Measurements from ENCODE around the gene DOCK10. TPM values are rescaled to one million over a fixed set of nuclear protein-coding genes. Genes with fewer than 3 reads are reported as not detected.

DOCK10 gene
- total and polyA plus RNA-seq, 9 of the 15 experiments (the other 6 are each of a cell fraction or from before 2014, with no cell fraction given), result 0.01 to 0.87 (median 0.18) TPM

DNA sequence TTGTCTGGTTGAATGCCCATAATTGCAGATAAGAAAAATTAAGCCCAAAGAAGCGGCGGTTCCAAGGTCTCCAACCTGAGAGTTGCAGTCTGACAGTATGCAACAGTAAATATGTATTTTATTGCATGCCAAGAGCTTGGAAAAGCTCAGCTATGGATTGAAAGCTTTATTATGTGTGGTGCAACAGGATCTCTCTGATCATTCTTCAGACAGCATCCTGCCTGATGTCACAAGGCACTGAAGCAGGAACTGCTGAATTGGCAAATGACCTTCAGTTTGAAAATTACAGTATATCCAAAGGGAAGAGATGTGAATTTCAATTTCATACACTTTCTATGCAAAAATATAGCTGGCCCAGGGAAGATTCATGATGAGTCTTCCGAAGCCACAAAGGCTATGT lies 42.5 kb downstream of the DOCK10 start:
- FAIRE-seq (no peak), ATAC-seq (no peak), DNase-seq (ENCODE audit: extremely low read depth in 1 of 4, low spot score in 3 of 4) (no peak)
- no peak for TF ChIP-seq RCOR1 (IDR thresholded peaks at IDR 0.05; ENCODE audit: borderline replicate concordance in 1 of 2, low read depth in 2 of 2, low read length in 2 of 2)
- TF ChIP-seq, protein P1, sequence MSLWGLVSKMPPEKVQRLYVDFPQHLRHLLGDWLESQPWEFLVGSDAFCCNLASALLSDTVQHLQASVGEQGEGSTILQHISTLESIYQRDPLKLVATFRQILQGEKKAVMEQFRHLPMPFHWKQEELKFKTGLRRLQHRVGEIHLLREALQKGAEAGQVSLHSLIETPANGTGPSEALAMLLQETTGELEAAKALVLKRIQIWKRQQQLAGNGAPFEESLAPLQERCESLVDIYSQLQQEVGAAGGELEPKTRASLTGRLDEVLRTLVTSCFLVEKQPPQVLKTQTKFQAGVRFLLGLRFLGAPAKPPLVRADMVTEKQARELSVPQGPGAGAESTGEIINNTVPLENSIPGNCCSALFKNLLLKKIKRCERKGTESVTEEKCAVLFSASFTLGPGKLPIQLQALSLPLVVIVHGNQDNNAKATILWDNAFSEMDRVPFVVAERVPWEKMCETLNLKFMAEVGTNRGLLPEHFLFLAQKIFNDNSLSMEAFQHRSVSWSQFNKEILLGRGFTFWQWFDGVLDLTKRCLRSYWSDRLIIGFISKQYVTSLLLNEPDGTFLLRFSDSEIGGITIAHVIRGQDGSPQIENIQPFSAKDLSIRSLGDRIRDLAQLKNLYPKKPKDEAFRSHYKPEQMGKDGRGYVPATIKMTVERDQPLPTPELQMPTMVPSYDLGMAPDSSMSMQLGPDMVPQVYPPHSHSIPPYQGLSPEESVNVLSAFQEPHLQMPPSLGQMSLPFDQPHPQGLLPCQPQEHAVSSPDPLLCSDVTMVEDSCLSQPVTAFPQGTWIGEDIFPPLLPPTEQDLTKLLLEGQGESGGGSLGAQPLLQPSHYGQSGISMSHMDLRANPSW (CRISPR knock-in tag; IDR thresholded peaks at IDR 0.05), result no peak
- TF ChIP-seq POLR2AphosphoS2 (IDR thresholded peaks at IDR 0.05; ENCODE audit: low read length), result no peak
- TF ChIP-seq SRF (CRISPR knock-in tag; IDR thresholded peaks at IDR 0.05), result no peak
- no peak for TF ChIP-seq BHLHE40 (IDR thresholded peaks at IDR 0.05; ENCODE audit: low read length)
- TF ChIP-seq, protein P2, sequence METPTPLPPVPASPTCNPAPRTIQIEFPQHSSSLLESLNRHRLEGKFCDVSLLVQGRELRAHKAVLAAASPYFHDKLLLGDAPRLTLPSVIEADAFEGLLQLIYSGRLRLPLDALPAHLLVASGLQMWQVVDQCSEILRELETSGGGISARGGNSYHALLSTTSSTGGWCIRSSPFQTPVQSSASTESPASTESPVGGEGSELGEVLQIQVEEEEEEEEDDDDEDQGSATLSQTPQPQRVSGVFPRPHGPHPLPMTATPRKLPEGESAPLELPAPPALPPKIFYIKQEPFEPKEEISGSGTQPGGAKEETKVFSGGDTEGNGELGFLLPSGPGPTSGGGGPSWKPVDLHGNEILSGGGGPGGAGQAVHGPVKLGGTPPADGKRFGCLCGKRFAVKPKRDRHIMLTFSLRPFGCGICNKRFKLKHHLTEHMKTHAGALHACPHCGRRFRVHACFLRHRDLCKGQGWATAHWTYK (CRISPR knock-in tag; IDR thresholded peaks at IDR 0.05), result no peak
- TF ChIP-seq SIRT6 (IDR thresholded peaks at IDR 0.05; ENCODE audit: low read depth, low read length), result no peak
- no peak for TF ChIP-seq ZC3H8 (IDR thresholded peaks at IDR 0.05)
- TF ChIP-seq, protein P3, sequence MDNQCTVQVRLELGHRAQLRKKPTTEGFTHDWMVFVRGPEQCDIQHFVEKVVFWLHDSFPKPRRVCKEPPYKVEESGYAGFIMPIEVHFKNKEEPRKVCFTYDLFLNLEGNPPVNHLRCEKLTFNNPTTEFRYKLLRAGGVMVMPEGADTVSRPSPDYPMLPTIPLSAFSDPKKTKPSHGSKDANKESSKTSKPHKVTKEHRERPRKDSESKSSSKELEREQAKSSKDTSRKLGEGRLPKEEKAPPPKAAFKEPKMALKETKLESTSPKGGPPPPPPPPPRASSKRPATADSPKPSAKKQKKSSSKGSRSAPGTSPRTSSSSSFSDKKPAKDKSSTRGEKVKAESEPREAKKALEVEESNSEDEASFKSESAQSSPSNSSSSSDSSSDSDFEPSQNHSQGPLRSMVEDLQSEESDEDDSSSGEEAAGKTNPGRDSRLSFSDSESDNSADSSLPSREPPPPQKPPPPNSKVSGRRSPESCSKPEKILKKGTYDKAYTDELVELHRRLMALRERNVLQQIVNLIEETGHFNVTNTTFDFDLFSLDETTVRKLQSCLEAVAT (IDR thresholded peaks at IDR 0.05), result no peak
- no peak for TF ChIP-seq ZBED1 (IDR thresholded peaks at IDR 0.05)
- TF ChIP-seq HSF4 (CRISPR knock-in tag; IDR thresholded peaks at IDR 0.05; ENCODE audit: borderline replicate concordance), result no peak
- Histone ChIP-seq H3K9ac (ENCODE audit: insufficient read depth in 1 of 2, low read depth in 2 of 2, low read length in 2 of 2) (no peak overlapping the region), H3K4me3 (no peak overlapping the region), H3K27me3 (ENCODE audit: control insufficient read depth in 2 of 2, insufficient read depth in 2 of 2, low read length in 2 of 2) (no peaks in the 10 kb centered on the region), H3K4me2 (ENCODE audit: insufficient read depth, low read length) (no peak overlapping the region), H2AFZ (ENCODE audit: low read depth, low read length) (no peak overlapping the region), H3K9me1 (ENCODE audit: control insufficient read depth, insufficient read depth, low read length) (no peaks in the 10 kb centered on the region), H3K9me3 (replicated peaks; ENCODE audit: control insufficient read depth, insufficient read depth, low read depth, low read length) (no peaks in the 10 kb centered on the region), H3K36me3 (ENCODE audit: control insufficient read depth, insufficient read depth, low read length) (no peaks in the 10 kb centered on the region), H4K20me1 (replicated peaks; ENCODE audit: control insufficient read depth, insufficient read depth, low read length) (no peaks in the 10 kb centered on the region), H3K4me1 (replicated peaks in 1 of 2; ENCODE audit: control insufficient read depth in 2 of 2, insufficient read depth in 2 of 2, low read length in 2 of 2) (no peaks in the 10 kb centered on the region), H3K27ac (ENCODE audit: extremely low read depth, low read depth, low read length) (no peak overlapping the region), H3K79me2 (ENCODE audit: control insufficient read depth, insufficient read depth, low read length) (no peaks in the 10 kb centered on the region)
- intact Hi-C loops (cut with micrococcal nuclease) (loop anchor here (10.0 kb wide), 2 partner anchors 645 to 1025 kb away; no protein-coding TSS in a partner anchor), in situ Hi-C loops (cut with MboI) (no loop called here)
- POLR2A ChIA-PET, result no interaction called here
- 0% methylated on average over 2 of the region's 3 CpGs for WGBS (ENCODE audit: insufficient coverage, low coverage, missing lambda C conversion rate)
- CTCF ChIA-PET (ENCODE audit: low intra/inter-chr PET ratio), result no interaction called here
- BruUV-seq (replicated peaks), result no TSS peak

Measured in K562 (cell line).